ENCODE measurements around the gene CREB3L2.

Gene CREB3L2

GRCh38 chr7:138017992-138018391 is 16.1 kb upstream of the CREB3L2 start (continued):
- no peak for TF ChIP-seq INSM2 (tag by site-specific recombination; IDR thresholded peaks at IDR 0.05)
- no peak for TF ChIP-seq ZNF791 (tag by site-specific recombination; IDR thresholded peaks at IDR 0.05)
- no peak for TF ChIP-seq GLI4 (tag by site-specific recombination; IDR thresholded peaks at IDR 0.05)
- TF ChIP-seq ZNF214 (tag by site-specific recombination; IDR thresholded peaks at IDR 0.05; ENCODE audit: borderline replicate concordance): no peak
- no peak for TF ChIP-seq KLF16 (tag by site-specific recombination; IDR thresholded peaks at IDR 0.05)
- no peak for TF ChIP-seq ZFP69B (tag by site-specific recombination; IDR thresholded peaks at IDR 0.05)
- no peak for TF ChIP-seq ZNF658 (tag by site-specific recombination; IDR thresholded peaks at IDR 0.05)

DNA sequence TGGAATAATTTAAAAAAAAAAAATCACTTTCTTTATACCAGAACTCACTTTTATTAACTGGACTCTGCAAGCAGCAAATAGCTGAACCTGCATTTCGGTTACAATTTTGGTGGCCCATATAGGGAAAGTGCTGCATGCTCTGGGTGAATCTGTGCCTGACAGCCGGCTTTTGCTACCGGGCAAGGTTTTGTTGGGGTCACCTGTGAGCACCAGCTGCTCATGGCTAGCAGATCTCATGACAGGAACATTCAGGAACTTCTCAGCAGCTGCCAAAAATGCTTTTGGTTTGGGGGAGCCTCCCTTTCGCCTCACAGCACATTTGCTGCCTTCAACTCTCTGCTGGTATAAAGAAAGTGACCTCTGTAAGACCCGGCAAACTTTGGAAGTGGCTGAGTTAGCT is 13.2 kb upstream of the CREB3L2 start:
- H3K4me1 ChIP-seq (ENCODE audit: control insufficient read depth, insufficient read depth, low read length): no peaks in the 10 kb centered on the region
- TF ChIP-seq ZNF529 (tag by site-specific recombination; IDR thresholded peaks at IDR 0.05; ENCODE audit: insufficient replicate concordance): no peak
- TF ChIP-seq ZBTB7A (tag by site-specific recombination; IDR thresholded peaks at IDR 0.05; ENCODE audit: low read depth): no peak
- no peak for TF ChIP-seq ZNF280C (tag by site-specific recombination; IDR thresholded peaks at IDR 0.05)
- TF ChIP-seq ZNF791 (tag by site-specific recombination; IDR thresholded peaks at IDR 0.05): no peak
- no peak for TF ChIP-seq ZFP41 (tag by site-specific recombination; IDR thresholded peaks at IDR 0.05; ENCODE audit: borderline replicate concordance)
- TF ChIP-seq ZSCAN16 (tag by site-specific recombination; IDR thresholded peaks at IDR 0.05): no peak
- no peak for TF ChIP-seq ZNF24 (tag by site-specific recombination; IDR thresholded peaks at IDR 0.05)
- POLR2A ChIA-PET: no interaction called here

GRCh38 chr7:138014686-138015085 is 12.8 kb upstream of the CREB3L2 start:
- Histone ChIP-seq H3K4me3 (ENCODE audit: low read depth, low read length) (no peak overlapping the region), H3K4me1 (ENCODE audit: control insufficient read depth, insufficient read depth, low read length) (no peaks in the 10 kb centered on the region), H3K9me3 (ENCODE audit: control insufficient read depth, insufficient read depth, low read depth, low read length) (no peaks in the 10 kb centered on the region), H3K36me3 (ENCODE audit: control insufficient read depth in 2 of 2, insufficient read depth in 1 of 2, low read length in 2 of 2) (no peaks in the 10 kb centered on the region), H3K27ac (ENCODE audit: extremely low read depth, low read depth, low read length) (no peak overlapping the region)
- POLR2A ChIA-PET: no interaction called here
- CTCF ChIA-PET: interaction anchor here (0.6 to 2.3 kb wide), 2 partner anchors 14 to 111 kb away, joined by 5 to 10 read pairs; no protein-coding TSS in a partner anchor
- TF ChIP-seq ZNF2 (tag by site-specific recombination; IDR thresholded peaks at IDR 0.05) (no peak), ZNF24 (tag by site-specific recombination; IDR thresholded peaks at IDR 0.05) (no peak), ZNF398 (tag by site-specific recombination; IDR thresholded peaks at IDR 0.05) (no peak), ZNF571 (tag by site-specific recombination; IDR thresholded peaks at IDR 0.05) (no peak), ZNF112 (tag by site-specific recombination; IDR thresholded peaks at IDR 0.05) (no peak), ZSCAN23 (tag by site-specific recombination; IDR thresholded peaks at IDR 0.05) (no peak), REPIN1 (tag by site-specific recombination; IDR thresholded peaks at IDR 0.05; ENCODE audit: low read depth) (no peak), ZNF155 (tag by site-specific recombination; IDR thresholded peaks at IDR 0.05) (no peak), ZBTB8A (tag by site-specific recombination; IDR thresholded peaks at IDR 0.05) (no peak), ZSCAN5A (tag by site-specific recombination; IDR thresholded peaks at IDR 0.05) (no peak), ZNF211 (tag by site-specific recombination; IDR thresholded peaks at IDR 0.05; ENCODE audit: low read depth) (no peak), ZNF626 (tag by site-specific recombination; IDR thresholded peaks at IDR 0.05) (no peak)

More for the DNA sequence above, 13.2 kb upstream of the CREB3L2 start:
- Histone ChIP-seq H3K27ac (ENCODE audit: extremely low read depth, low read depth, low read length) (no peak overlapping the region), H3K9me3 (ENCODE audit: control insufficient read depth, insufficient read depth, low read depth, low read length) (no peaks in the 10 kb centered on the region), H3K36me3 (ENCODE audit: control insufficient read depth in 2 of 2, insufficient read depth in 1 of 2, low read length in 2 of 2) (no peaks in the 10 kb centered on the region), H3K4me3 (ENCODE audit: low read depth, low read length) (no peak overlapping the region)
- CTCF ChIA-PET: interaction anchor here (0.6 to 2.5 kb wide), 4 partner anchors 13 to 723 kb away, joined by 3 to 10 read pairs (median 8); partner anchors contain the start of gene CREB3L2
